KOPT-K1 (cell line): ENCODE results near the gene TRA2A.

Source experiments
- H3K27ac ChIP-seq: fragments of 200-600 bp; sonication (generic); 2 replicates; pipeline ENCODE4 v1.5.1; 2016; ENCODE audit warnings: antibody characterized with exemption, mild to moderate bottlenecking, low read depth, low read length; ENCODE audit not compliant: poor library complexity, severe bottlenecking
- H3K36me3 ChIP-seq: fragments of 200-600 bp; sonication (generic); 2 replicates; pipeline ENCODE4 v1.5.1; 2017; ENCODE audit warnings: antibody characterized with exemption, mild to moderate bottlenecking, low read length, moderate library complexity; ENCODE audit not compliant: insufficient read depth
- H3K9me3 ChIP-seq: fragments of 200-600 bp; sonication (generic); 2 replicates; pipeline ENCODE4 v1.5.1; 2017; ENCODE audit warnings: antibody characterized with exemption, low read length, mild to moderate bottlenecking; ENCODE audit not compliant: insufficient read depth, poor library complexity, severe bottlenecking

TRA2A gene

DNA sequence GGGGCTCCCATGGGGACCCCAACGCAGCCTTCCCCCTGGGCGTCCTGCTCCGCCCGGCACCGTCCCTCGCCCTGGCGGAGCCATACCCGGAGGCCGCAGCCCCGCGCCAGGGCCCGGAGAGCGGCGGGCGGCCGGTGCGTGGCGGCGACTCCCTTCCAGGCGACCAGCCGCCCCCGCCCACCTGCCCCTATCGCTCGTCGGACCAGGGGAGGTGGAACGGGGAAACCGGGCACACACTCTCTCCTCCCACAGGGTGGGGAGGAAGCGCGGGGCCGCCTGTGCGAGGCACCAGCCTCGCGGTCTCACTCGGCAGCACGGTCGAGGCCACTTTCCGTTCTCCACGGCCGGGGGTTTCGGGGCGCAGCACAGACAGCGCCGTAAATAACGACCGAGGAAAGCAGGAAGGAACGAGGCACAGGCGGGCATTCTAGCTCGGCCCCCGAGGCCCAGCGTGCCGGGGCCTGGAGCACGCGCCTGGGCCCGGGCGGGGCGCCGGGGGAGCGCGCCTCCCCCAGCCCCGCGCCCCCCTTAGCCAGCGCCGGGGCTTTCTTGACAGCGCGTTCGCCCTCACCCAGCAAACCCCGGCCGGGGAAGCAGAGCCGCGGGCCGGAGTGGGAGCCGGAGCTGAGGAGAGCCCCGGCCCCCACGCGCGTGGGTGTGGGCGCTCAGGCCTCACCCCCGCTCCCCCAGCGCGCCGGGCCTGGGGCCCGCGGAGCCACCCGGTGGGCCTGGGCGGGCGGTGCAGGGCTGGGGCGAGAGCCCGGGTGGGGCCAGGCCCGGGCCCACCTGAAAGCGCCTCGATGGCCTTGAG is 62.4 kb downstream of the TRA2A start:
- Histone ChIP-seq H3K36me3 (no peaks in the 10 kb centered on the region), H3K27ac (peak overlapping the region; percentile 18), H3K9me3 (no peaks in the 10 kb centered on the region)

DNA sequence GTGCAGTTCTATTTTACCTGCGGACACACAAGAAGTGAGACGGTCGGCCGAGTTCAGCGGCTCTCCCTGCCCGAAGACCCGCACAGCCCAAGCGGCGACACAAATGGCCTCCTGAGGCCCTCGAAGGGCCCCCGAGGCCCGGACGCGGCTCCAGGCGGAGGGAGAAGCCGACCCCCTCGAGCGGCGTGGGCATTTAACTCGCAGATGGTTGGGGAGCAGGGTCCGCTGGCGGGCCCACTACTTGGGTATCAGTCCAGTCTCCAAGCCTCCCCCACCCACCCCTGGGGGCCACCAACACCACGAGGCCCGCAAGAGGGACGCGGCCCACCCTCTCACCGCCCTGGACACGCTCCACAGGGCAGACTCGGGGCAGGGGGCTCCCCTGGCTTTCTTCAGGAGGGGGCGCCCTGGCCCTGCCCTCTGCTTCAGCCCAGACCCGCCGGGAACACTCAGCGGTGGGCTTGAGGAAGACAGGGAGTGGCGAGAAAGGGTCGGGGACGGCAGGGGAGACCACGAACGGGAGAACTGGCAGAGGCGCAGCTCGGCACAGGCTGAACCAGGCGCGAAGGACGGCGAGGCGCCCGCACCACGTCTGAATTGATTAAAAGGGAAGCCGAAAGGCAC is 63.1 kb downstream of the TRA2A start:
- no peak overlapping the region for H3K27ac ChIP-seq
- H3K36me3 ChIP-seq: no peaks in the 10 kb centered on the region
- H3K9me3 ChIP-seq: no peaks in the 10 kb centered on the region

DNA sequence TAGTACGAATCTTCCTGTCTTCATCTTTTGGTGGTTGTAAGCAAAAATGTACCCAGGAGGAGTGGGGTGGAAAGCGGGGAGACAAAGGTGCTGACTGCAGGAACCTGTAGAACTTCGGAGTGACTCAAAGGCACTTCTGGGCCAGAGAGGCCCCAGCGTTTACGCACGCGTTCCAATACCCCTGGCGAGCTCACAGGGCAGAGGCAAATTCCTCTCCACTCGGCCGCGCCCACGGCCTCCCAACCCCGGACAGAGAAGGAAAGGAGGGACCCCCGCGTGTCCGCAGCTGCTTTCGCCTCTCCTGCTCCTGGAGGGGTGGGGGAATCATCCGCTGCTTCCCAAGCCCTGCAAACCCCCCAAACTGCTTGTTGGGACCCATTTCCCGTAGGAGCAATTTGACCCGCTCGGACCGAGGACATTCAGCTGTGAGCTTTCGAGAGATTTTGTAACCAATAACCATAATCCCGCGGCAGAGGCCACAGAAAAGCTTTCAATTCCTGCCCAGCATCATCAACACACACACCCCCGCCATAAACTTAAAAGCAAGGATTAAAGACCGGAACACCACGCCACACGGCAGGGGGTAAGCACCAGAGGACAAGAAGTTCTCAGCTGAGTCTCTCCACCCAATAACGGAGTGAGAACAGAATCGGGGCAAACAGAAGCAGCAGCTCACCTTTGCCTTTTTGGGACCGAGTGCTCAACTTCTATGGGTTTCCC is 63.8 kb downstream of the TRA2A start:
- H3K27ac ChIP-seq: no peak overlapping the region
- no peaks in the 10 kb centered on the region for H3K36me3 ChIP-seq
- H3K9me3 ChIP-seq: no peaks in the 10 kb centered on the region

DNA sequence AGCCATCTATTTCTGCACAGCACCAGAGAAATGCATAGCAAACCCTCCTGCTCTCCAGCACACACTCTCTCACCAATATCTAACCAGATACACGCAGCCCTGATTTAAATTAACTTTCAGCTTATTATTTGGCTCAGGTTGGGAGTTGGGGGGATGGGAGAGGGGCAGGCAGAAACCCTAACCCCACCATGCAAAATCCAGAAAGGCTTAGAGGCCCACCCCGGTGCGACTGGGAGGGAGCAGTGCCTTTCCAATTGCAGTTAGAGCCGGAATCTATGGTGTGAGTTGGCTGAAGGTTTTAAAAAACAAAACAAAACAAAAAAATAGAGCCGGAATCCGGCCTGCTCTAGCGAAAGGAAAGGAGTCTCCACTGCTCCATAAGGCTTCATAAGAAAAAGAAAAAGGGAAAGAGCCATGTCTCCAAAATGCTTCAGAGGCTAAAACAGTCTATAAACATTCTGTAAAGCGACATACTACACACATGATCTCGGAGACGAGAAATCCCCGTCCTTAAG is 64.4 kb downstream of the TRA2A start:
- Histone ChIP-seq H3K27ac (no peak overlapping the region), H3K9me3 (no peaks in the 10 kb centered on the region), H3K36me3 (no peaks in the 10 kb centered on the region)

DNA sequence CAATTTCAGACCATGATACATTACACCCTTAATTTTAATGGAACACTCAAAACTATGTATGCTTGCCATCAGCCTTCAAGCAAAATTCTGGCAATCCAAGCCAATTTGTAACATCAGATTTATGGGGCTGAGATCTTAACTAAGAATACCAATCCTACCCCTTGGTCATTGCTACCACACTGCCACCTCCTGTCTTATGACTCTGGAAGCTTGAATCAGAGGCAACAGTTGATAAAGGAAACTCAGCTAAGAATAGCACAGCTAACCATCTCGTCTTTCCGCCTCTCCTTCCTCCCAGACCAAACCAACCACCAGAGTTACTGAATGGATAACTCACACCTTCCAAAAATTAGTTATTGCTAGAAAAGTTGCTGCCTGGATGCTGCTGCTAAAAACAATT is 68.9 kb downstream of the TRA2A start:
- no peak overlapping the region for H3K27ac ChIP-seq
- H3K36me3 ChIP-seq: no peaks in the 10 kb centered on the region
- H3K9me3 ChIP-seq: no peaks in the 10 kb centered on the region

DNA sequence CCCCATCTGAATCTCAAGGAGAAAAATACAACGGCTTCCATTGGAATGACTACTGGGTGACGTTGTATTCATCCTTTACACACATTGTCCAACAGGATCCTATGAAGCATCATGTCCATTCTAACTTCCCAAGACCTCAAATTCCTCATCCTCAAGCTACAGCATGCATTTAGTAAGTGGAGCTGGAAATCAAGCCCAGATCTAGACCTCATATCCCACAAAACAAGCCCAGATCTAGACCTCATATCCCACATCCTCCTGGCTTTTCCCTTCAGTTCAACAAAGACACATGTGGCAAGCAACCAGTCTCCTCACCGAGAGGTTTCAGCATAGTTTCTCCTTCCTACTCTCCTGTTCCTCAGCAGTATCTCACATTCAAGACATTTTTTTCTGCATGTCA is 73.7 kb downstream of the TRA2A start:
- no peak overlapping the region for H3K27ac ChIP-seq
- H3K36me3 ChIP-seq: no peaks in the 10 kb centered on the region
- no peaks in the 10 kb centered on the region for H3K9me3 ChIP-seq

DNA sequence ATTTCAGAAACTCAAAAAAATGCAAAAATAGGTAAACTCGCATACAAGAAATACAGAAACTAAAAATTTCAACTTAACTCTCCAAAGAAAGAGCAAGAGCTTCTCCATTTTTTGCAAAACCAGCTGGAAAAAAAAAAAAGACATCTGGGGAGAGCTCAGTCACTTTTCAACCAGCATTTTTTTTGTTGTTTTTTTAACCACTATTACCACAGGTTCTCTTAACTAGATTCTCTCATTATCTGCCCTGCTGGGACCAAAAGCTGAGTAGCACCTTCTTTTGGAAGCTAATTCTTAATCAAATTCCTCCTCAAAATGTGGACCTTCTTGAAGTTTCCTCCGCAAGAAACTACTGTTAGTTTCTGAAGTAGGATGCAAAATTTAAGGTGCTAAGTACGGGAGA is 75.7 kb downstream of the TRA2A start:
- no peak overlapping the region for H3K27ac ChIP-seq
- H3K36me3 ChIP-seq: no peaks in the 10 kb centered on the region
- H3K9me3 ChIP-seq: no peaks in the 10 kb centered on the region

DNA sequence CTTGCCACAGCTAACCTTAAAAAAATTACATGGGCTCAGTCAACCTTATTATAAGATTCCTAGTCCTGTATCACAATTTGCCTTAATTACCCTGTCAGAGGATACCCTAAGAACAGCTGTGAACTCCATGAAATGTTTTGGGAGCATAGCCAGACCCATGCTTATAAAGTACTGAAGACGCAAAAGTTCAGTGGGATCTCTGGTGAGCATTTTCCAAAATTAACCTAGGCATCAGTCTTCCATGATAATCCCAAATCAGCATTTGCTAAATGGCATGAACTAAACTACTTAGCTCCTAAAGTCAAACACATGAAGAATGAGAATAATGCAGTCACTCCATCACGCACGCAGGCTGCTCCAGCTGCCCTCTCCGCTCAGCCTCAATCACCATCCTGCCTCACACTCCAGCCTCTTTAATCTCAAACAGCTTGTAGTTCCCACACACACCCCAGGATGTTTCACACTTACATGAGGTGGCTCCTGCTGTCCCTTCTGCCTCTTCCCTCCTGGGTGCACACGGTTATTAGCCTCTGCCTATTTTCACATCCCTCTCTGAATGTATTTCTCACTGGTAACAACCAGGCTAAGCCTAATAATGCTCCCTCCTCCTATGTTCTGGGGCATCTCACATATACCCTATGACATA is 76.8 kb downstream of the TRA2A start:
- Histone ChIP-seq H3K36me3 (no peaks in the 10 kb centered on the region), H3K27ac (no peak overlapping the region), H3K9me3 (no peaks in the 10 kb centered on the region)
